Liver (tissue), 9 donors: ENCODE data around the gene EPHA6. TPM values are rescaled to one million over a fixed set of nuclear protein-coding genes. Genes with fewer than 3 reads are reported as not detected.

Experiments used
- DNase-seq: peaks from one replicate; pipeline ENCODE4 v3.0.0-alpha.2; 2017; ENCODE audit warnings: low spot score
- H3K27ac ChIP-seq, 2 donors: one replicate each; pipeline ENCODE4 v1.7.0; 2013; ENCODE audit warnings: inconsistent platforms in 2 of 2, low read length in 2 of 2, control low read depth in 1 of 2, low read depth in 1 of 2, mild to moderate bottlenecking in 1 of 2
- H3K27me3 ChIP-seq, 4 donors: one replicate each; pipeline versions ENCODE4 v1.6.1 to v1.7.0; 2013; ENCODE audit warnings: low read length in 3 of 4, inconsistent platforms in 1 of 4, mild to moderate bottlenecking in 1 of 4, moderate library complexity in 1 of 4; ENCODE audit not compliant: control insufficient read depth in 4 of 4, insufficient read depth in 4 of 4
- H3K36me3 ChIP-seq, 4 donors: one replicate each; pipeline versions ENCODE4 v1.6.1 to v1.7.0; 2013; ENCODE audit warnings: low read length in 3 of 4, mild to moderate bottlenecking in 3 of 4, low read depth in 1 of 4, moderate library complexity in 1 of 4; ENCODE audit not compliant: control insufficient read depth in 4 of 4, insufficient read depth in 3 of 4
- H3K4me1 ChIP-seq, 4 donors: one replicate each; pipeline versions ENCODE4 v1.6.1 to v1.7.0; 2013; ENCODE audit warnings: low read length in 3 of 4, mild to moderate bottlenecking in 3 of 4, moderate library complexity in 1 of 4; ENCODE audit not compliant: control insufficient read depth in 4 of 4, insufficient read depth in 4 of 4
- H3K4me3 ChIP-seq, 3 donors: one replicate each; pipeline versions ENCODE4 v1.6.1 to v1.7.0; 2013; ENCODE audit warnings: low read length in 3 of 3, control low read depth in 1 of 3, low read depth in 1 of 3, mild to moderate bottlenecking in 1 of 3
- H3K9ac ChIP-seq, 2 donors: one replicate each; pipeline ENCODE4 v1.7.0; 2013; ENCODE audit warnings: low read length in 2 of 2, mild to moderate bottlenecking in 2 of 2, moderate library complexity in 2 of 2, control low read depth in 1 of 2, low read depth in 1 of 2
- H3K9me3 ChIP-seq, 4 donors: one replicate each; pipeline versions ENCODE4 v1.6.1 to v1.7.0; 2013; ENCODE audit warnings: low read length in 3 of 4; ENCODE audit not compliant: control insufficient read depth in 4 of 4
- ATF3 ChIP-seq: IDR thresholded peaks from 2 replicates; pipeline ENCODE4 v1.6.1; 2016; ENCODE audit warnings: antibody characterized with exemption
- EGR1 ChIP-seq, 2 donors: IDR thresholded peaks; 2 replicates each; pipeline ENCODE4 v1.6.1; 2016 to 2018; ENCODE audit warnings: antibody characterized with exemption in 2 of 2, low read depth in 2 of 2
- FOXA1 ChIP-seq: IDR thresholded peaks from 2 replicates; pipeline ENCODE4 v1.6.1; 2016; ENCODE audit warnings: antibody characterized with exemption
- FOXA2 ChIP-seq: IDR thresholded peaks from 2 replicates; pipeline ENCODE4 v1.6.1; 2016; ENCODE audit warnings: antibody characterized with exemption
- GABPA ChIP-seq, 2 donors: IDR thresholded peaks in 1 of 2; conservative IDR thresholded peaks in 1 of 2; 2 replicates each; pipeline ENCODE4 v1.6.1; 2016; ENCODE audit warnings: antibody characterized with exemption in 2 of 2, mild to moderate bottlenecking in 1 of 2, moderate library complexity in 1 of 2
- HNF4A ChIP-seq, 2 donors: conservative IDR thresholded peaks; 2 replicates each; pipeline ENCODE4 v1.6.1; 2016; ENCODE audit warnings: antibody characterized with exemption in 2 of 2, mild to moderate bottlenecking in 2 of 2
- HNF4G ChIP-seq: IDR thresholded peaks from 2 replicates; pipeline ENCODE4 v1.6.1; 2016; ENCODE audit warnings: antibody characterized with exemption
- JUND ChIP-seq, 2 donors: IDR thresholded peaks; 2 replicates each; pipeline ENCODE4 v1.6.1; 2016; ENCODE audit warnings: antibody characterized with exemption in 2 of 2
- NR2F2 ChIP-seq: IDR thresholded peaks from 2 replicates; pipeline ENCODE4 v1.6.1; 2016; ENCODE audit warnings: antibody characterized with exemption
- RAD21 ChIP-seq, 2 donors: IDR thresholded peaks; 2 replicates each; pipeline ENCODE4 v1.6.1; 2016; ENCODE audit warnings: antibody characterized with exemption in 2 of 2, mild to moderate bottlenecking in 2 of 2
- REST ChIP-seq: IDR thresholded peaks from 2 replicates; pipeline ENCODE4 v1.6.1; 2016; ENCODE audit warnings: antibody characterized with exemption, mild to moderate bottlenecking
- RXRA ChIP-seq, 2 donors: IDR thresholded peaks; 2 replicates each; pipeline ENCODE4 v1.6.1; 2017 to 2018; ENCODE audit warnings: antibody characterized with exemption in 2 of 2, mild to moderate bottlenecking in 1 of 2
- SP1 ChIP-seq: IDR thresholded peaks from 2 replicates; pipeline ENCODE4 v1.6.1; 2018; ENCODE audit warnings: antibody characterized with exemption, mild to moderate bottlenecking
- TAF1 ChIP-seq: conservative IDR thresholded peaks from 2 replicates; pipeline ENCODE4 v1.6.1; 2016; ENCODE audit warnings: antibody characterized with exemption, mild to moderate bottlenecking
- YY1 ChIP-seq: IDR thresholded peaks from 2 replicates; pipeline ENCODE4 v1.6.1; 2016; ENCODE audit warnings: antibody characterized with exemption, mild to moderate bottlenecking
- WGBS: extraction: QIAGEN DNeasy Blood & Tissue Kit; methylation state at CpG from one replicate; pipeline ENCODE4 v1.1.7; 2013; 5-methylcytosine and 5-hydroxymethylcytosine counted together
- polyA plus RNA-seq, 2 donors: library from polyadenylated mRNA; stranded (reverse) in 1 of 2; unstranded in 1 of 2; fragments of 200-250 nt in 1 of 2; fragments of >200 nt in 1 of 2; fragmentation: Nextera tagmentation in 1 of 2; extraction: Ambion mirVana in 1 of 2; gene quantifications; one replicate each; pipeline versions ENCODE4 v1.2.1 to v1.2.3, GENCODE V29; 2013 to 2015
- total RNA-seq, 2 donors: library from RNA; depleted of rRNA; stranded (reverse); fragments of >200 nt; gene quantifications; one replicate each; pipeline ENCODE4 v1.2.3, GENCODE V29; 2014
- TF ChIP-seq, protein P1 (sequence below): fragments of 150-350 bp; IDR thresholded peaks from 2 replicates; pipeline ENCODE4 v1.5.1; 2017; ENCODE audit warnings: improper control_type of control experiment, low read depth, low read length; ENCODE audit not compliant: missing input control
- TF ChIP-seq, protein P2 (sequence below): IDR thresholded peaks from 2 replicates; pipeline ENCODE4 v1.6.1; 2016; ENCODE audit warnings: antibody characterized with exemption
- TF ChIP-seq, protein P3 (sequence below): IDR thresholded peaks from 2 replicates; pipeline ENCODE4 v1.6.1; 2016; ENCODE audit warnings: antibody characterized with exemption
- donor health status: healthy.
- donor health status: healthy.
- donor health status: healthy.
- donor health status: healthy.
- donor health status: healthy.

Gene EPHA6
- total and polyA plus RNA-seq, 4 donors: 0.05 to 0.17 (median 0.05) TPM; not detected in 1

DNA sequence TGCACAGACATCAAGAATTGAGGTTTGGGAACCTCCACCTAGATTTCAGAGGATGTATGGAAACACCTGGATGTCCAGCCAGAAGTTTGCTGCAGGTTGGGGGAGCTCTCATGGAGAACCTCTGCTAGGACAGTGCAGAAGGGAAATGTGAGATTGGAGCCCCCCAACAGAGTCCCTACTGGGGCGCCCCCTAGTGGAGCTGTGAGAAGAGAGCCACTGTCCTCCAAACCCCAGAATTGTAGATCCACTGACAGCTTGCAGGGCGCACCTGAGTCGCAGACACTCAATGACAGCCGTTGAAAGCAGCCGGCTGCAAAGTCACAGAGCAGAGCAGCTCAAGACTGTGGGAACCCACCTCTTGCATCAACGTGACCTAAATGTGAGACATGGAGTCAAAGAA is 34.6 kb upstream of the EPHA6 start:
- Histone ChIP-seq H3K4me3 (no peak overlapping the region), H3K27ac (no peak overlapping the region), H3K27me3 (no peaks in the 10 kb centered on the region), H3K36me3 (no peaks in the 10 kb centered on the region), H3K9me3 (no peaks in the 10 kb centered on the region), H3K4me1 (peaks cover 0 to 3% (median 0%) of the 10 kb centered on the region in 4 donors), H3K9ac (no peak overlapping the region)
- no peak for TF ChIP-seq SP1
- TF ChIP-seq RXRA (IDR thresholded peaks at IDR 0.05): no peak
- TF ChIP-seq EGR1 (IDR thresholded peaks at IDR 0.05; ENCODE audit: low read depth in 2 of 2): no peak
- TF ChIP-seq RAD21 (IDR thresholded peaks at IDR 0.05): no peak
- no peak for TF ChIP-seq REST
- no peak for TF ChIP-seq ATF3
- TF ChIP-seq JUND (IDR thresholded peaks at IDR 0.05): no peak
- no peak for TF ChIP-seq GABPA (IDR thresholded peaks at IDR 0.05 in 1 of 2, conservative IDR thresholded peaks at IDR 0.05 in 1 of 2)
- no peak for TF ChIP-seq FOXA1
- TF ChIP-seq TAF1: no peak
- no peak for TF ChIP-seq FOXA2
- no peak for TF ChIP-seq HNF4G
- 74% methylated on average over 6 of the region's 6 CpGs for WGBS
- no peak for DNase-seq

- H3K4me3 ChIP-seq: no peak overlapping the region
- no peak for DNase-seq
- TF ChIP-seq, protein P1, sequence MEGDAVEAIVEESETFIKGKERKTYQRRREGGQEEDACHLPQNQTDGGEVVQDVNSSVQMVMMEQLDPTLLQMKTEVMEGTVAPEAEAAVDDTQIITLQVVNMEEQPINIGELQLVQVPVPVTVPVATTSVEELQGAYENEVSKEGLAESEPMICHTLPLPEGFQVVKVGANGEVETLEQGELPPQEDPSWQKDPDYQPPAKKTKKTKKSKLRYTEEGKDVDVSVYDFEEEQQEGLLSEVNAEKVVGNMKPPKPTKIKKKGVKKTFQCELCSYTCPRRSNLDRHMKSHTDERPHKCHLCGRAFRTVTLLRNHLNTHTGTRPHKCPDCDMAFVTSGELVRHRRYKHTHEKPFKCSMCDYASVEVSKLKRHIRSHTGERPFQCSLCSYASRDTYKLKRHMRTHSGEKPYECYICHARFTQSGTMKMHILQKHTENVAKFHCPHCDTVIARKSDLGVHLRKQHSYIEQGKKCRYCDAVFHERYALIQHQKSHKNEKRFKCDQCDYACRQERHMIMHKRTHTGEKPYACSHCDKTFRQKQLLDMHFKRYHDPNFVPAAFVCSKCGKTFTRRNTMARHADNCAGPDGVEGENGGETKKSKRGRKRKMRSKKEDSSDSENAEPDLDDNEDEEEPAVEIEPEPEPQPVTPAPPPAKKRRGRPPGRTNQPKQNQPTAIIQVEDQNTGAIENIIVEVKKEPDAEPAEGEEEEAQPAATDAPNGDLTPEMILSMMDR: no peak
- no peak for TF ChIP-seq TAF1
- TF ChIP-seq FOXA1: no peak
- no peak for TF ChIP-seq JUND (IDR thresholded peaks at IDR 0.05)
- TF ChIP-seq, protein P2, sequence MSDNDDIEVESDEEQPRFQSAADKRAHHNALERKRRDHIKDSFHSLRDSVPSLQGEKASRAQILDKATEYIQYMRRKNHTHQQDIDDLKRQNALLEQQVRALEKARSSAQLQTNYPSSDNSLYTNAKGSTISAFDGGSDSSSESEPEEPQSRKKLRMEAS: no peak
- no peak for TF ChIP-seq HNF4A (conservative IDR thresholded peaks at IDR 0.05)
- no peak for TF ChIP-seq RAD21 (IDR thresholded peaks at IDR 0.05)
- TF ChIP-seq NR2F2: no peak
- no peak for TF ChIP-seq GABPA (IDR thresholded peaks at IDR 0.05 in 1 of 2, conservative IDR thresholded peaks at IDR 0.05 in 1 of 2)
- no peak for TF ChIP-seq FOXA2
- no peak for TF ChIP-seq YY1
- TF ChIP-seq, protein P3, sequence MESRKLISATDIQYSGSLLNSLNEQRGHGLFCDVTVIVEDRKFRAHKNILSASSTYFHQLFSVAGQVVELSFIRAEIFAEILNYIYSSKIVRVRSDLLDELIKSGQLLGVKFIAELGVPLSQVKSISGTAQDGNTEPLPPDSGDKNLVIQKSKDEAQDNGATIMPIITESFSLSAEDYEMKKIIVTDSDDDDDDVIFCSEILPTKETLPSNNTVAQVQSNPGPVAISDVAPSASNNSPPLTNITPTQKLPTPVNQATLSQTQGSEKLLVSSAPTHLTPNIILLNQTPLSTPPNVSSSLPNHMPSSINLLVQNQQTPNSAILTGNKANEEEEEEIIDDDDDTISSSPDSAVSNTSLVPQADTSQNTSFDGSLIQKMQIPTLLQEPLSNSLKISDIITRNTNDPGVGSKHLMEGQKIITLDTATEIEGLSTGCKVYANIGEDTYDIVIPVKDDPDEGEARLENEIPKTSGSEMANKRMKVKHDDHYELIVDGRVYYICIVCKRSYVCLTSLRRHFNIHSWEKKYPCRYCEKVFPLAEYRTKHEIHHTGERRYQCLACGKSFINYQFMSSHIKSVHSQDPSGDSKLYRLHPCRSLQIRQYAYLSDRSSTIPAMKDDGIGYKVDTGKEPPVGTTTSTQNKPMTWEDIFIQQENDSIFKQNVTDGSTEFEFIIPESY: no peak
- TF ChIP-seq HNF4G: no peak
- TF ChIP-seq RXRA (IDR thresholded peaks at IDR 0.05): no peak
- no peak for TF ChIP-seq EGR1 (IDR thresholded peaks at IDR 0.05; ENCODE audit: low read depth in 2 of 2)
- TF ChIP-seq SP1: no peak
- TF ChIP-seq REST: no peak
- no peak for TF ChIP-seq ATF3
- no peaks in the 10 kb centered on the region for H3K9me3 ChIP-seq
- H3K36me3 ChIP-seq: no peaks in the 10 kb centered on the region
- WGBS: 81% methylated on average over 5 of the region's 5 CpGs
- no peak overlapping the region for H3K9ac ChIP-seq
- peaks cover 0 to under 1% (median 0%) of the 10 kb centered on the region in 4 donors for H3K27me3 ChIP-seq
- H3K4me1 ChIP-seq: no peaks in the 10 kb centered on the region
- H3K27ac ChIP-seq: no peak overlapping the region
Measured at GRCh38 chr3:96796101-96796500, 18.3 kb upstream of the EPHA6 start.
